HCT116 (cell line): ENCODE data around the gene TMEM182.

Source experiments
- CEBPB ChIP-seq: IDR thresholded peaks from 2 replicates; pipeline ENCODE4 v1.6.1; 2012; ENCODE audit warnings: low read depth
- CTCF ChIP-seq, 3 experiments: fragments of 200-600 bp in 1 of 3; sonication (generic) in 1 of 3; IDR thresholded peaks in 2 of 3; conservative IDR thresholded peaks in 1 of 3; 2 replicates each; pipeline ENCODE4 v1.5.1; 2012 to 2017; ENCODE audit warnings: low read depth in 2 of 3, low read length in 2 of 3, antibody characterized with exemption in 1 of 3, borderline replicate concordance in 1 of 3, control low read depth in 1 of 3, mild to moderate bottlenecking in 1 of 3, mixed read lengths in 1 of 3, mixed run types in 1 of 3, moderate library complexity in 1 of 3; ENCODE audit not compliant: insufficient read depth in 1 of 3
- EGR1 ChIP-seq: IDR thresholded peaks from 2 replicates; pipeline ENCODE4 v1.6.1; 2012; ENCODE audit warnings: low read depth
- EZH2 ChIP-seq: fragments of 200-600 bp; sonication (generic); IDR thresholded peaks from 2 replicates; pipeline ENCODE4 v1.6.1; 2017; ENCODE audit warnings: antibody characterized with exemption, mixed run types
- POLR2A ChIP-seq: IDR thresholded peaks from 2 replicates; pipeline ENCODE4 v1.7.0; 2011; ENCODE audit warnings: borderline replicate concordance; ENCODE audit not compliant: insufficient read depth, insufficient read length; ENCODE audit errors: extremely low read depth
- POLR2AphosphoS5 ChIP-seq: IDR thresholded peaks from 2 replicates; pipeline ENCODE4 v1.6.1; 2011; ENCODE audit warnings: mild to moderate bottlenecking, low read depth, low read length, moderate library complexity
- REST ChIP-seq: IDR thresholded peaks from 2 replicates; pipeline ENCODE4 v1.6.1; 2012; ENCODE audit warnings: low read depth
- SP1 ChIP-seq: IDR thresholded peaks from 2 replicates; pipeline ENCODE4 v1.6.1; 2012; ENCODE audit warnings: low read depth
- YY1 ChIP-seq: IDR thresholded peaks from 2 replicates; pipeline ENCODE4 v1.6.1; 2011; ENCODE audit warnings: low read length, low read depth, moderate library complexity, mild to moderate bottlenecking; ENCODE audit not compliant: insufficient replicate concordance; ENCODE audit errors: extremely low read depth
- ZNF274 ChIP-seq: fragments of 200-500 bp; sonication (Bioruptor generic); IDR thresholded peaks from 2 replicates; pipeline ENCODE4 v1.6.1; 2014; ENCODE audit warnings: mild to moderate bottlenecking, low read depth, low read length, inconsistent platforms

DNA sequence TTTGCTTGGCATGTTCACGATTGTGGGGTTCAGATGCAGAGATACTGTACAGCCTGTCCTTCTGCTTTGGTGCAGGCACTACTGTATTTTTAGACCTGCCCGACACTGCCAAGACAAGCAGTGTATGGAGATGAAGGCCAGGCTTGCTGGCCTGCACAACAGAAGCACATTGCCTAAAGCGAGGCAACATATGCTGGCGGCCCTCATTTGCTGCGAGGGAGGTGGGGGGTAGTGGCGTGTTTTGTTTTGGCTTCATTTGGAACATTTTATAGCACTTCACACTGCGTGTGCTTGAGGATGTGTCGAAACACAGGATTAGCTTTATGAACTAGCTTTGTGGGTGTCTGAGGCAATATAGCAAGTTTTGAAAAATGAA, 27.0 kb downstream of the TMEM182 start:
- no peak for TF ChIP-seq EZH2
- TF ChIP-seq CTCF (IDR thresholded peaks at IDR 0.05 in 2 of 3, conservative IDR thresholded peaks at IDR 0.05 in 1 of 3; ENCODE audit: borderline replicate concordance in 1 of 3, insufficient read depth in 1 of 3, low read depth in 2 of 3, low read length in 2 of 3): no peak
- no peak for TF ChIP-seq POLR2AphosphoS5
- no peak for TF ChIP-seq SP1
- TF ChIP-seq EGR1: no peak
- TF ChIP-seq REST: no peak
- no peak for TF ChIP-seq POLR2A
- TF ChIP-seq CEBPB: no peak
- no peak for TF ChIP-seq ZNF274
- TF ChIP-seq YY1: no peak
